Neural cell (in vitro differentiated cells): ENCODE measurements around the gene LRRC56.

Source experiments
- POLR2AphosphoS5 ChIP-seq: IDR thresholded peaks from 2 replicates; pipeline ENCODE4 v1.6.1; 2012
- SMC3 ChIP-seq: fragments of 450-650 bp; conservative IDR thresholded peaks from 2 replicates; pipeline ENCODE4 v1.6.1; 2014; ENCODE audit warnings: antibody characterized with exemption, mild to moderate bottlenecking, moderate library complexity; ENCODE audit not compliant: poor library complexity

DNA sequence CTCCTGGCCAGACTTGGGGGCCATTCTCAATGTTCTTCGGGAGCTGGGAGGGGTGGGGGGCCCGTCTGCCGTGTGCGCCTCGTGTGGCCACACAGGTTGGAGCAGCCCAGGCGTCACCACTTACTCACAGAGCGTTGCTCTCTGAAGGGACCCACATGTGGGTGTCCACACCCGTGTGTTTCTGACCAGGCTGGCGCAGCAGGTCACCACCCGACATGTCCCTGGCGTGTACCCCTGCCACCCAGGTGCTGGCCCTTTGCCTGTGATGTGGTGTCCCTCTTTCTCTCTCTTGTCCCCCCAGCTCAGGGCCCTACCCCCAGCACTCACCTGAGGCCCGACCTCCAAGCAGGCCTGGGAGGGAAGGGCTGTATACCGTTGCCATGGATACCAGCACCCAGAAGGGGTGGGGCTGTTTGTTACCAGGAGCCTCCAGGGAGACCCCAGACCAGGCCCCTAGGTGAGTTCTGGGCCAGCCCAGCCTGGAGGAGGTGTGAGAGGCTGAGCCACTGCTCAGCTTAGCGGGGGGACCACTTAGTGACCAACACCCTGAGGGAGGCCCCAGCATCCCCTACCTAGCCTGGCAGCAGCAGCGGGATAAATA, 21.8 kb downstream of the LRRC56 start:
- TF ChIP-seq SMC3, result no peak
- TF ChIP-seq POLR2AphosphoS5, result no peak
